ENCODE data around the gene CYP1A1. TPM values are rescaled to one million over a fixed set of nuclear protein-coding genes. Genes with fewer than 3 reads are reported as not detected.

The CYP1A1 gene, protein sequence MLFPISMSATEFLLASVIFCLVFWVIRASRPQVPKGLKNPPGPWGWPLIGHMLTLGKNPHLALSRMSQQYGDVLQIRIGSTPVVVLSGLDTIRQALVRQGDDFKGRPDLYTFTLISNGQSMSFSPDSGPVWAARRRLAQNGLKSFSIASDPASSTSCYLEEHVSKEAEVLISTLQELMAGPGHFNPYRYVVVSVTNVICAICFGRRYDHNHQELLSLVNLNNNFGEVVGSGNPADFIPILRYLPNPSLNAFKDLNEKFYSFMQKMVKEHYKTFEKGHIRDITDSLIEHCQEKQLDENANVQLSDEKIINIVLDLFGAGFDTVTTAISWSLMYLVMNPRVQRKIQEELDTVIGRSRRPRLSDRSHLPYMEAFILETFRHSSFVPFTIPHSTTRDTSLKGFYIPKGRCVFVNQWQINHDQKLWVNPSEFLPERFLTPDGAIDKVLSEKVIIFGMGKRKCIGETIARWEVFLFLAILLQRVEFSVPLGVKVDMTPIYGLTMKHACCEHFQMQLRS
- total RNA-seq (2016; rRNA removed; fragmentation: Illumina TruSeq; extraction: Trizol) = 4.1 and 7.9 TPM in 2 replicates
- total RNA-seq (2016; cell fraction: cytosol; rRNA removed; fragmentation: Illumina TruSeq; extraction: Trizol; ENCODE audit: low read depth) = 1.3 and 1.7 TPM in 2 replicates
- 3.5 and 7.6 TPM in 2 replicates for total RNA-seq (2016; cell fraction: insoluble cytoplasmic fraction; rRNA removed; fragmentation: Illumina TruSeq; extraction: Trizol)
- 3.3 and 3.8 TPM in 2 replicates for total RNA-seq (2016; cell fraction: membrane; rRNA removed; fragmentation: Illumina TruSeq; extraction: Trizol)
- 8.5 and 8.7 TPM in 2 replicates for total RNA-seq (2016; cell fraction: nucleus; rRNA removed; fragmentation: Illumina TruSeq; extraction: Trizol)
- 8.0 and 11.0 TPM in 2 replicates for polyA plus RNA-seq (2011; rRNA removed)
- 7.0 and 10.8 TPM in 2 replicates for polyA plus RNA-seq (2011; cell fraction: cytosol; rRNA removed)
- polyA plus RNA-seq (2011; cell fraction: nucleus; rRNA removed) = 8.4 and 11.9 TPM in 2 replicates
- polyA plus RNA-seq (2012) = 7.0 and 9.5 TPM in 2 replicates
- 1.2 TPM in 2 replicates for polyA plus RNA-seq (2016; cell fraction: cytosol; fragmentation: Illumina TruSeq; extraction: Trizol; ENCODE audit: low read depth)
- polyA plus RNA-seq (2016; cell fraction: insoluble cytoplasmic fraction; fragmentation: Illumina TruSeq; extraction: Trizol; ENCODE audit: low read depth) = 3.4 and 3.6 TPM in 2 replicates
- 1.9 and 2.1 TPM in 2 replicates for polyA plus RNA-seq (2016; cell fraction: membrane; fragmentation: Illumina TruSeq; extraction: Trizol; ENCODE audit: low read depth)
- polyA plus RNA-seq (2016; cell fraction: nucleus; fragmentation: Illumina TruSeq; extraction: Trizol; ENCODE audit: insufficient read depth, low read depth) = 13.4 and 14.2 TPM in 2 replicates
- 2.4 and 6.8 TPM in 2 replicates for polyA minus RNA-seq (2011; rRNA and poly(A)+ RNA removed; ENCODE audit: low replicate concordance)
- 2.5 and 7.8 TPM in 2 replicates for polyA minus RNA-seq (2011; cell fraction: cytosol; rRNA and poly(A)+ RNA removed)
- 1.9 and 5.3 TPM in 2 replicates for polyA minus RNA-seq (2011; cell fraction: nucleus; rRNA and poly(A)+ RNA removed)
- percentile 39 among the genes with signal in this experiment for Bru-seq, nascent RNA
- percentile 62 among the genes with signal in this experiment for BruChase-seq, experiment 1, labeled RNA remaining after a 6-hour chase
- percentile 49 among the genes with signal in this experiment for BruChase-seq, experiment 2, labeled RNA remaining after a 2-hour chase
- long read RNA-seq, experiment 1, transcript CYP1A1-201 (7 exons, 2,685 nt) = major isoform, 6 of 8 reads
- long read RNA-seq, experiment 1, partial matches to known transcripts = 1 of 8 reads
- long read RNA-seq, experiment 1, other reads (novel, unspliced or antisense) = 0 of 8 reads
- long read RNA-seq, experiment 2, partial matches to known transcripts = 3 of 10 reads
- long read RNA-seq, experiment 2, other reads (novel, unspliced or antisense) = 2 of 10 reads

DNA sequence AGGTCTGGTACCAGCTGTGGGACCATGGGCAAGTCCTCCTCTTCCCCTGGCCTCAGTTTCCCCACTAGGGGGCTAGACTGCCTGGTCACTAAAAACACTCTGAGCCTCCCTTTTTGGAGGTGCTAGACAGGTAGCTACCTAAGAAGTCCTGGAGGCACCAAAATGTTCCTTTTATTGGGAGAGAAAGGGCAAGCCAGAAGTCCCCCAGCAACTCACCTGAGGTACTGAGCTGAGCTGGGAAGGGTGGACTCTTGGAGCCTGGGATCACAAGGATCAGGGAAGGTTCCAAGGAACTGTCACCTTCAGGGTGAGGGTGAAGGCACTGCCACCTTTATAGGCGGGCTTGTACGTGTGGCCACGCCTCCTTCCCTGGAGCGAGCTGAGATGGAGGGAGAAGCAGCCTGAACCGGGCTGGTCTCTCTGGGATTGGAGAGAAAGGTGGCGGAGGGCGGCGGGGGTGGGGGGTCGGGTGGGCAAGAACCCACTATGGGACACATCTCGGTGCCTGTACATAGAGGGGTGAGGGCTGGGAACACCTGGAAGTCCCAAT, at the start of gene CYP1A1:
CYP1A1 (minus strand) TSS at position 304 of the 550 bp plus-strand sequence. CDS start 2,431 bp downstream, outside the sequence.
- H3K27ac ChIP-seq (ENCODE audit: extremely low read length, insufficient read depth, low read length) = peak within 1 kb of the TSS; percentile 94
- no peaks in the 10 kb centered on the region for H4K20me1 ChIP-seq (ENCODE audit: insufficient read depth, low read length)
- peak within 1 kb of the TSS; percentile 63 for H3K4me2 ChIP-seq (ENCODE audit: low read depth, low read length)
- ATAC-seq = peak; percentile 53
- H3K79me2 ChIP-seq (ENCODE audit: insufficient read depth, low read length) = no peaks in the 10 kb centered on the region
- no peak within 1 kb of the TSS for H2AFZ ChIP-seq (ENCODE audit: low read length)
- WGBS (ENCODE audit: low lambda C conversion rate) = 0% methylated on average over 8 of the region's 10 CpGs
- H3K9ac ChIP-seq (ENCODE audit: insufficient read depth, low read depth, low read length) = peak within 1 kb of the TSS; percentile 73
- CTCF ChIA-PET (ENCODE audit: low intra/inter-chr PET ratio, low total read pairs) = no interaction called here
- H3K4me3 ChIP-seq (replicated peaks in 1 of 3; ENCODE audit: insufficient read depth in 1 of 3, low read depth in 2 of 3, low read length in 3 of 3) = peak within 1 kb of the TSS; percentile 69 to 80 (median 71)
- intact Hi-C loops (cut with micrococcal nuclease; ENCODE audit: unreplicated experiment) = no loop called here
- H3K4me1 ChIP-seq (ENCODE audit: insufficient read depth, low read length) = peaks cover 61% of the 10 kb centered on the region
- POLR2A ChIA-PET = interaction anchor here (0.7 to 4.3 kb wide), 10 partner anchors 20 to 97 kb away, joined by 3 to 53 read pairs (median 4); partner anchors contain the start of genes CYP1A2 and EDC3
- no peaks in the 10 kb centered on the region for H3K9me3 ChIP-seq (ENCODE audit: low read length)
- FAIRE-seq = no peak
- no peak for DNase-seq (ENCODE audit: low spot score)
- H3K27me3 ChIP-seq (ENCODE audit: control insufficient read depth in 1 of 2, insufficient read depth in 2 of 2, low read length in 2 of 2) = no peaks in the 10 kb centered on the region
- H3K36me3 ChIP-seq (replicated peaks in 1 of 2; ENCODE audit: control insufficient read depth in 1 of 2, insufficient read depth in 2 of 2, low read length in 2 of 2) = no peaks in the 10 kb centered on the region; a peak in 1 of 5 replicates
- BruUV-seq (replicated peaks) = no TSS peak
- in situ Hi-C loops (cut with HindIII; ENCODE audit: extremely low pct_ligation_motif_present, low pct_unique_long_range_greater_than_20kb) = no loop called here
- TF ChIP-seq, protein P1, sequence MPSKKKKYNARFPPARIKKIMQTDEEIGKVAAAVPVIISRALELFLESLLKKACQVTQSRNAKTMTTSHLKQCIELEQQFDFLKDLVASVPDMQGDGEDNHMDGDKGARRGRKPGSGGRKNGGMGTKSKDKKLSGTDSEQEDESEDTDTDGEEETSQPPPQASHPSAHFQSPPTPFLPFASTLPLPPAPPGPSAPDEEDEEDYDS (CRISPR knock-in tag; IDR thresholded peaks at IDR 0.05) = peak; percentile 35; the same call in 1 of the 2 replicates
- TF ChIP-seq RFXANK (CRISPR knock-in tag; IDR thresholded peaks at IDR 0.05) = no peak
- TF ChIP-seq ZNF784 (CRISPR knock-in tag; IDR thresholded peaks at IDR 0.05; ENCODE audit: borderline replicate concordance) = no peak
- no peak for TF ChIP-seq SP1 (IDR thresholded peaks at IDR 0.05)
- peak; percentile 56; the same call in 1 of the 2 replicates for TF ChIP-seq SP1 (CRISPR knock-in tag; IDR thresholded peaks at IDR 0.05)
- TF ChIP-seq FLYWCH1 (CRISPR knock-in tag; IDR thresholded peaks at IDR 0.05) = no peak
- no peak for TF ChIP-seq TAF1 (CRISPR knock-in tag; IDR thresholded peaks at IDR 0.05)
- no peak for TF ChIP-seq ZNF704 (CRISPR knock-in tag; IDR thresholded peaks at IDR 0.05; ENCODE audit: borderline replicate concordance)
- peak in 1 of 2 experiments; percentile 22; a peak in 1 of 4 replicates for TF ChIP-seq POLR2A (IDR thresholded peaks at IDR 0.05; ENCODE audit: insufficient read depth in 1 of 2, low read depth in 2 of 2, low read length in 2 of 2)
- TF ChIP-seq MAZ (IDR thresholded peaks at IDR 0.05; ENCODE audit: borderline replicate concordance, low read depth, low read length) = no peak
- TF ChIP-seq MAZ (CRISPR knock-in tag; IDR thresholded peaks at IDR 0.05; ENCODE audit: low read depth) = peak; percentile 10; the same call in 1 of the 2 replicates
- TF ChIP-seq TFDP2 (CRISPR knock-in tag; IDR thresholded peaks at IDR 0.05) = no peak
- no peak for TF ChIP-seq BORCS8-MEF2B (CRISPR knock-in tag; IDR thresholded peaks at IDR 0.05)
- no peak for TF ChIP-seq ZNF7 (CRISPR knock-in tag; IDR thresholded peaks at IDR 0.05)
- no peak for TF ChIP-seq DNMT1 (CRISPR knock-in tag; IDR thresholded peaks at IDR 0.05)
